Ascending aorta (tissue), 2 donors: ENCODE data around the gene ADAMTS17. TPM values are rescaled to one million over a fixed set of nuclear protein-coding genes. Genes with fewer than 3 reads are reported as not detected.

ENCODE experiments used
- DNase-seq, 2 donors: peaks; one replicate each; pipeline ENCODE4 v3.0.0-alpha.2; 2019; ENCODE audit warnings: low spot score in 2 of 2
- H3K27ac ChIP-seq, 2 donors: fragments of 200-600 bp; sonication (generic); one replicate each; pipeline ENCODE4 v1.5.1; 2016 to 2017; ENCODE audit warnings: mild to moderate bottlenecking in 1 of 2
- H3K27me3 ChIP-seq: fragments of 200-600 bp; sonication (generic); one replicate; pipeline ENCODE4 v1.5.1; 2017
- H3K36me3 ChIP-seq, 2 donors: fragments of 200-600 bp; sonication (generic); one replicate each; pipeline ENCODE4 v1.5.1; 2016
- H3K4me1 ChIP-seq, 2 donors: fragments of 200-600 bp; sonication (generic); one replicate each; pipeline ENCODE4 v1.5.1; 2016 to 2017; ENCODE audit warnings: mild to moderate bottlenecking in 1 of 2
- H3K4me3 ChIP-seq, 2 donors: fragments of 200-600 bp; sonication (generic); one replicate each; pipeline ENCODE4 v1.5.1; 2016 to 2017; ENCODE audit warnings: mild to moderate bottlenecking in 1 of 2
- H3K9me3 ChIP-seq, 2 donors: fragments of 200-600 bp; sonication (generic); one replicate each; pipeline ENCODE4 v1.5.1; 2016
- CTCF ChIP-seq, 3 experiments: fragments of 200-600 bp in 2 of 3; fragments of 450-650 bp in 1 of 3; sonication (generic) in 2 of 3; IDR thresholded peaks; one replicate each; pipeline ENCODE4 v1.5.1; 2016 to 2019; ENCODE audit warnings: antibody characterized with exemption in 3 of 3, mild to moderate bottlenecking in 1 of 3, moderate library complexity in 1 of 3
- intact Hi-C: fragments of 100-400 bp; cut with DNase I; formaldehyde crosslinking; loops from one replicate; pipeline ENCODE4 v1.15.1; 2023
- total RNA-seq: library from RNA; depleted of rRNA; stranded (reverse); fragments of >200 nt; gene quantifications from one replicate; pipeline ENCODE4 v1.1.0, GENCODE V29; 2016

Gene ADAMTS17
- total RNA-seq, 1 donor from 2014 or later = 2.8 TPM

- TF ChIP-seq CTCF (IDR thresholded peaks at IDR 0.05) = no peak
- Histone ChIP-seq H3K9me3 (no peaks in the 10 kb centered on the region), H3K27me3 (no peaks in the 10 kb centered on the region), H3K36me3 (no peaks in the 10 kb centered on the region), H3K27ac (no peak overlapping the region), H3K4me1 (peaks cover 0 to 10% of the 10 kb centered on the region in 2 donors), H3K4me3 (no peak overlapping the region)
- DNase-seq = no peak
- intact Hi-C loops = no loop called here
Measured at GRCh38 chr15:100057281-100057680, 284.5 kb downstream of the ADAMTS17 start.

- DNase-seq = no peak
- Histone ChIP-seq H3K4me3 (no peak overlapping the region), H3K27ac (no peak overlapping the region), H3K9me3 (no peaks in the 10 kb centered on the region), H3K27me3 (no peaks in the 10 kb centered on the region), H3K36me3 (no peaks in the 10 kb centered on the region), H3K4me1 (peaks cover 0 to 10% of the 10 kb centered on the region in 2 donors)
- no peak for TF ChIP-seq CTCF (IDR thresholded peaks at IDR 0.05)
- intact Hi-C loops = no loop called here
Measured at GRCh38 chr15:100056411-100057072, 285.2 kb downstream of the ADAMTS17 start.

GRCh38 chr15:100055821-100056220 lies 286.0 kb downstream of the ADAMTS17 start:
- Histone ChIP-seq H3K36me3 (no peaks in the 10 kb centered on the region), H3K27ac (no peak overlapping the region), H3K27me3 (no peaks in the 10 kb centered on the region), H3K9me3 (no peaks in the 10 kb centered on the region), H3K4me1 (peaks cover 0 to 7% of the 10 kb centered on the region in 2 donors), H3K4me3 (no peak overlapping the region)
- TF ChIP-seq CTCF (IDR thresholded peaks at IDR 0.05) = no peak
- intact Hi-C loops = no loop called here
- DNase-seq = no peak

GRCh38 chr15:100054539-100054938 lies 287.2 kb downstream of the ADAMTS17 start:
- DNase-seq = no peak
- intact Hi-C loops = no loop called here

GRCh38 chr15:100053474-100054121 lies 288.2 kb downstream of the ADAMTS17 start:
- intact Hi-C loops = no loop called here
- no peaks in the 10 kb centered on the region for H3K9me3 ChIP-seq
- no peak for DNase-seq
- no peak overlapping the region for H3K4me3 ChIP-seq
- no peak overlapping the region for H3K27ac ChIP-seq
- no peaks in the 10 kb centered on the region for H3K36me3 ChIP-seq
- TF ChIP-seq CTCF (IDR thresholded peaks at IDR 0.05) = no peak
- no peaks in the 10 kb centered on the region for H3K4me1 ChIP-seq
- no peaks in the 10 kb centered on the region for H3K27me3 ChIP-seq

More at GRCh38 chr15:100054539-100054938, 287.2 kb downstream of the ADAMTS17 start:
- no peak for TF ChIP-seq CTCF (IDR thresholded peaks at IDR 0.05)
- no peaks in the 10 kb centered on the region for H3K27me3 ChIP-seq
- H3K4me3 ChIP-seq = no peak overlapping the region
- H3K9me3 ChIP-seq = no peaks in the 10 kb centered on the region
- H3K36me3 ChIP-seq = no peaks in the 10 kb centered on the region
- H3K27ac ChIP-seq = no peak overlapping the region
- no peaks in the 10 kb centered on the region for H3K4me1 ChIP-seq
